Endothelial cell of umbilical vein (primary cell): ENCODE measurements around the gene CARS1. TPM values are rescaled to one million over a fixed set of nuclear protein-coding genes. Genes with fewer than 3 reads are reported as not detected.

Source experiments
- BruUV-seq: library from RNA; stranded (reverse); fragments of 400-500 nt; replicated peaks from 2 replicates; lab custom pipeline; 2021; lab: Mats Ljungman, UMichigan
- CTCF ChIA-PET: fragments of 300-600, 350-600 bp; sonication (Branson Sonifier 250); formaldehyde crosslinking; loops from one replicate; lab custom pipeline; 2021; ENCODE audit warnings: antibody characterized with exemption, inconsistent platforms; lab: Charles Lee
- POLR2A ChIA-PET: fragments of 300-600, 350-600 bp; sonication (Branson Sonifier 250); formaldehyde crosslinking; loops from one replicate; lab custom pipeline; 2021; ENCODE audit warnings: antibody characterized with exemption, inconsistent platforms; lab: Charles Lee
- DNase-seq: peaks from one replicate; pipeline ENCODE4 v3.0.0-alpha.2; 2011; ENCODE audit warnings: low read depth, low spot score
- FAIRE-seq: peaks from 2 replicates; lab custom pipeline; 2011; peaks lifted over from hg19 to GRCh38; lab: Jason Lieb, UNC
- H2AFZ ChIP-seq: 2 replicates; pipeline ENCODE4 v1.6.0; 2012; ENCODE audit warnings: low read depth, low read length, control low read depth, inconsistent platforms
- H3K27ac ChIP-seq: 2 replicates; pipeline ENCODE4 v1.5.1; 2011; ENCODE audit warnings: low read depth, mild to moderate bottlenecking, control low read depth, low read length, moderate library complexity; ENCODE audit not compliant: insufficient read depth
- H3K27me3 ChIP-seq, 2 experiments: 2 replicates each; pipeline versions ENCODE4 v1.6.0 to v1.6.1; 2011; ENCODE audit warnings: low read length in 2 of 2, mixed read lengths in 1 of 2; ENCODE audit not compliant: control insufficient read depth in 2 of 2, insufficient read depth in 2 of 2
- H3K36me3 ChIP-seq, 2 experiments: 2 replicates in 1 of 2; 3 replicates in 1 of 2; pipeline ENCODE4 v1.5.1; 2011; ENCODE audit warnings: low read length in 2 of 2, mild to moderate bottlenecking in 1 of 2, moderate library complexity in 1 of 2; ENCODE audit not compliant: control insufficient read depth in 2 of 2, insufficient read depth in 2 of 2; ENCODE audit errors: extremely low read depth in 1 of 2
- H3K4me1 ChIP-seq: 3 replicates; pipeline ENCODE4 v1.5.1; 2011; ENCODE audit warnings: mild to moderate bottlenecking, low read length; ENCODE audit not compliant: control insufficient read depth, insufficient read depth; ENCODE audit errors: extremely low read depth
- H3K4me2 ChIP-seq: 2 replicates; pipeline ENCODE4 v1.6.1; 2011; ENCODE audit warnings: low read length, control low read depth, mixed read lengths; ENCODE audit not compliant: insufficient read depth
- H3K4me3 ChIP-seq, 3 experiments: fragments of 200-600 bp in 1 of 3; sonication (generic), shearing (Covaris generic) in 1 of 3; replicated peaks in 1 of 3; 2 replicates each; pipeline ENCODE4 v1.5.1; 2011 to 2016; ENCODE audit warnings: control low read depth in 3 of 3, low read length in 3 of 3, mild to moderate bottlenecking in 2 of 3, inconsistent platforms in 1 of 3, low read depth in 1 of 3, moderate library complexity in 1 of 3; ENCODE audit not compliant: insufficient read depth in 1 of 3
- H3K79me2 ChIP-seq: 2 replicates; pipeline ENCODE4 v1.6.0; 2012; ENCODE audit warnings: low read length, inconsistent platforms; ENCODE audit not compliant: control insufficient read depth, insufficient read depth
- H3K9ac ChIP-seq: replicated peaks from 2 replicates; pipeline ENCODE3; 2011; ENCODE audit warnings: low read length, control low read depth; ENCODE audit not compliant: insufficient read depth; ENCODE audit errors: extremely low read depth
- H3K9me1 ChIP-seq: replicated peaks from 3 replicates; pipeline ENCODE4 v1.6.0; 2011; ENCODE audit warnings: mild to moderate bottlenecking, low read length; ENCODE audit not compliant: control insufficient read depth, insufficient read depth; ENCODE audit errors: extremely low read depth
- H3K9me3 ChIP-seq: replicated peaks from 2 replicates; pipeline ENCODE4 v1.5.1; 2012; ENCODE audit warnings: low read length, inconsistent platforms; ENCODE audit not compliant: control insufficient read depth, insufficient read depth
- H4K20me1 ChIP-seq: replicated peaks from 2 replicates; pipeline ENCODE3; 2011; ENCODE audit warnings: mild to moderate bottlenecking, low read length; ENCODE audit not compliant: control insufficient read depth, insufficient read depth; ENCODE audit errors: extremely low read depth
- POLR2AphosphoS5 ChIP-seq: IDR thresholded peaks from 2 replicates; pipeline ENCODE4 v1.6.1; 2012; ENCODE audit warnings: low read depth, mild to moderate bottlenecking, control low read depth, low read length, moderate library complexity; ENCODE audit not compliant: insufficient read depth
- dilution Hi-C: fragments of 300-500 bp; cut with MboI; formaldehyde crosslinking; loops from one replicate; pipeline ENCODE4 v1.15.0; 2019; ENCODE audit warnings: low sequenced_read_pairs; ENCODE audit not compliant: extremely low pct_ligation_motif_present
- intact Hi-C: fragments of 100-400 bp; cut with micrococcal nuclease; formaldehyde crosslinking; loops from one replicate; pipeline ENCODE4 v1.10.0; 2022
- polyA plus RNA-seq, 4 experiments: library from polyadenylated mRNA; depleted of rRNA in 3 of 4; stranded (reverse) in 3 of 4; unstranded in 1 of 4; fragments of >200 nt; gene quantifications; 2 replicates each; pipeline versions ENCODE4 v1.2.1 to v1.2.3, GENCODE V29; 2011 to 2012; ENCODE audit warnings: missing spikeins in 1 of 4
- total RNA-seq: library from RNA; stranded (reverse); gene quantifications from 2 replicates; pipeline ENCODE4 v1.2.3, GENCODE V29; 2021
- TF ChIP-seq, protein P1 (sequence below), 2 donors: IDR thresholded peaks; 1 replicate in 1 of 2; 2 replicates in 1 of 2; pipeline ENCODE4 v1.5.1; 2011; ENCODE audit warnings: low read length in 2 of 2, mild to moderate bottlenecking in 2 of 2, moderate library complexity in 2 of 2, control low read depth in 1 of 2, inconsistent platforms in 1 of 2, low read depth in 1 of 2; ENCODE audit not compliant: insufficient read depth in 1 of 2; ENCODE audit errors: extremely low read depth in 1 of 2

Gene CARS1
- total and polyA plus RNA-seq, 2 donors (not counting 3 experiments of a cell fraction or from before 2014, with no cell fraction given) = 43.5 to 66.2 TPM

DNA sequence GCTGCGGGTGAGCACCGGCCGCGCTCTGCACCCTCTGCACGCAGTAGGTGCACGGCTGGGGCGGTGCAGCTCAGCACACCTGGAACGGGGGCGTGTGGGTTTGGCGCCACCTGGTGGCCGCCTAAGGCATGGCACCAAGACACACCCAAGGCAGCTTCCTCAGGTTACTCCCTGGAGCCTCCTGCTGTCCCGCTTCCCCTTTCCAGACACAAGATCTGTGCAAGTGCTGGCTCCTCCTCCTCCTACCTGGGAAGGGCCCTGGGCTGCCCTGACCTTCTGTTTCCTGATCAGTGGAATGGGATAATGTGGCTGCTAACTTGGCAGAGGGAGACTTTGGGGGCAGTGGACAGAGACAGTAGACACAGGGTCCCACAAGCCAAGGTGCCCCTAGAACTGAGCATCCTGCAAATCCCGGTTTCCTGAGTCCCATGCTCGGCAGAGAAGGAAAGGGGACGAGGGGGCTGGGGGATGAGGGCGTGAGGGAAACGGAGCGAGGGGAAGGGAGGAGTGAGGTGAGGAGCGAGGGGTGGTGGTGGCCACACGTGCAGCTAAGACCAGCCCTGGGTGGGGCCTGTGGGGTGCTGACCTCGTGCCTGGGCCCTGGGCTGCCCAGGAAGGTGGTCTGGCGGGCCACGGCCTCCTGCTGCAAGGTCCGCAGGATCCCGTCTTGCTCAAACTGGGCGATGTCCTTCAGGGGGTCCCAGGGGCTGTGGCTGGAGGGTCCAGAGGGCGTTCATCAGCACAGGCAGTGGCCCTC lies 34.8 kb upstream of the CARS1 start:
- H3K9me1 ChIP-seq = no peaks in the 10 kb centered on the region
- CTCF ChIA-PET = interaction anchor here (0.6 to 5.7 kb wide), 60 partner anchors 8 to 560 kb away, joined by 3 to 183 read pairs (median 5); partner anchors contain the start of genes CARS1, MRGPRG, NAP1L4 and OSBPL5
- no peak overlapping the region for H3K9ac ChIP-seq
- BruUV-seq = no TSS peak
- no peaks in the 10 kb centered on the region for H3K27me3 ChIP-seq
- H4K20me1 ChIP-seq = no peaks in the 10 kb centered on the region
- H3K4me2 ChIP-seq = no peak overlapping the region
- TF ChIP-seq, protein P1, sequence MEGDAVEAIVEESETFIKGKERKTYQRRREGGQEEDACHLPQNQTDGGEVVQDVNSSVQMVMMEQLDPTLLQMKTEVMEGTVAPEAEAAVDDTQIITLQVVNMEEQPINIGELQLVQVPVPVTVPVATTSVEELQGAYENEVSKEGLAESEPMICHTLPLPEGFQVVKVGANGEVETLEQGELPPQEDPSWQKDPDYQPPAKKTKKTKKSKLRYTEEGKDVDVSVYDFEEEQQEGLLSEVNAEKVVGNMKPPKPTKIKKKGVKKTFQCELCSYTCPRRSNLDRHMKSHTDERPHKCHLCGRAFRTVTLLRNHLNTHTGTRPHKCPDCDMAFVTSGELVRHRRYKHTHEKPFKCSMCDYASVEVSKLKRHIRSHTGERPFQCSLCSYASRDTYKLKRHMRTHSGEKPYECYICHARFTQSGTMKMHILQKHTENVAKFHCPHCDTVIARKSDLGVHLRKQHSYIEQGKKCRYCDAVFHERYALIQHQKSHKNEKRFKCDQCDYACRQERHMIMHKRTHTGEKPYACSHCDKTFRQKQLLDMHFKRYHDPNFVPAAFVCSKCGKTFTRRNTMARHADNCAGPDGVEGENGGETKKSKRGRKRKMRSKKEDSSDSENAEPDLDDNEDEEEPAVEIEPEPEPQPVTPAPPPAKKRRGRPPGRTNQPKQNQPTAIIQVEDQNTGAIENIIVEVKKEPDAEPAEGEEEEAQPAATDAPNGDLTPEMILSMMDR (IDR thresholded peaks at IDR 0.05; ENCODE audit: extremely low read depth in 1 of 2, insufficient read depth in 1 of 2, low read depth in 1 of 2, low read length in 2 of 2) = peak; percentile 98 to 99
- TF ChIP-seq POLR2AphosphoS5 = no peak
- no peak overlapping the region for H2AFZ ChIP-seq
- dilution Hi-C loops (no loop called here), intact Hi-C loops (loop anchor here (1.0 to 10.0 kb wide), 3 partner anchors 42 to 557 kb away; no protein-coding TSS in a partner anchor)
- no peaks in the 10 kb centered on the region for H3K36me3 ChIP-seq
- POLR2A ChIA-PET = interaction anchor here (0.6 to 0.8 kb wide), 2 partner anchors 42 to 692 kb away, joined by 4 read pairs; partner anchors contain the start of gene TSSC4
- peak; percentile 59 for DNase-seq
- H3K4me1 ChIP-seq = peaks cover 21% of the 10 kb centered on the region
- no peaks in the 10 kb centered on the region for H3K9me3 ChIP-seq
- H3K79me2 ChIP-seq = no peaks in the 10 kb centered on the region
- H3K27ac ChIP-seq = no peak overlapping the region
- no peak overlapping the region for H3K4me3 ChIP-seq
- FAIRE-seq = peak; percentile 66
